ENCODE results near the gene ACTL6B.

ACTL6B gene

DNA sequence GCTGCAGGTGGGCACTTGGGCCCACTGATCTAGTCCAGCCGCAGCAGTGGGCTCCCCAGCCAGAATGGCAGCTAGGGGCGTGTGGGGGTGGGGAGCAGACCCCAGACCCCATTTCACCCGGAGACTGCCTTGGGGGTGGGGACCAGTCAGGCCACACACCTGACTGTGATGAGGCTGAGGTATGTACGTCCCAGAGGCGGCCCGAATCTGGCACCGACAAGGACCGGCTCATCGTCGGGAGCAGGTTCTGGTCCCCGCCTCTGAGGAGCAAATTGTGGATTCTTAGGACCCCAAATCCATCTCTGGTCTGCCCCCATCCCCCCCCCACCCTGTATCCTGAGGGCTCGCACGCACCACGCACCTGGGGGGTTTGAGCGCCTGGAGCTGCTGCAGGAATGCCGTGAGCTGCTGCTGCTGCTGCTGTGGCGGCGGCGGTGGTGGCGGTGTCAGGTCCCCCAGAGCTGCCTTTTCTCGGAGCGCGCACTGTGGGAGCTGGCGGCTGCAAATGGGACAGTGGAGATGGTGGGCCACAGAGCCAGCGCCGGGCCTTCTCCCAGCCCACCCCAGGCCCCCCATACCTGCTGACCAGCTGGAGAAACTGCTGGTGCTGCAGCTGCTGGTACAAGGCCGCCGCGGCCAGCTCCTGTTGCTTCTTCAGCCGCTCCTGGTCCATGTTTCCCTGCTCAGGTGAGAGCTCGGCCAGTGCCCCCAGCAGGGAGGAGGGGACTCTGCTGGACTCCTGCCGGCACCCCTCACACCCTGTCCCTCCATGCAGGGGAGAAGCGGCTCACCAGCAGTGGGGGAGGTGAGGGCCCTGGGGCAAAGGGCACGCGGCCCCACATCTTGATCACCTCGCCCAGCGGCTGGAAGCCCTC lies 27.6 kb upstream of the ACTL6B start:
- DNase-seq: no peak

DNA sequence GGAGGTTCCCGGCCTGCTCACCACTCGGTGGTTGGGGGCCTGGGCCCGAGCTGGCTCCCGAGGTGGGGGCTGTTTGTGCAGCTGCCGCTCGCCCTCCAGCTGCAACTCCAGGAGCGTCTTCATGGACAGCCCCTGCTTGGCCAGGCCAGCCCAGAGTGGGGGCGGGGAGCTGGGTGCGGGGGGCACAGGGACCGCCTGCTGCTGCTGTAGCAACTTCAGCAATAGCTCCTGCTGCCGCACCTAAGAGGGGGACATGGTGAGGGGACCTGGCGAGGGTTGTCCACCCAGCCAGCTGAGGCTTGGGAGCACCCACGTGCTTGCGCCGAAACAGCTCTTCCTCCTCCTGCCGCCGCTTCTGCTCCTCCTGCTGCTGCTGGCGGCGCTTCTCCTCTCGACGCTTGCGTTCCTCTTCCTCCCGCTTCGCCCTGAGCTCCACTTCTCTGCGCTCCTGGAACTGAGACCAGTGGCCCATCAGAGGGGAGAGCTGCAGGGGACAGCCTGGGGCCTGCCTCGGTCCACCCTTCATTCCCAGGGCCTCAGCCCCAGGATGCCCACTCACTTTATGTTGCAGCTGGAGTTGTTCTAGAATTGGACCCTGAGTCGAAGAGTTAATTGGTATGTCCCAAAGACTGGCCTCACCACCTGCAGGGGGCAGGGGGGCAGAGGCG lies 26.9 kb upstream of the ACTL6B start:
- DNase-seq: no peak

DNA sequence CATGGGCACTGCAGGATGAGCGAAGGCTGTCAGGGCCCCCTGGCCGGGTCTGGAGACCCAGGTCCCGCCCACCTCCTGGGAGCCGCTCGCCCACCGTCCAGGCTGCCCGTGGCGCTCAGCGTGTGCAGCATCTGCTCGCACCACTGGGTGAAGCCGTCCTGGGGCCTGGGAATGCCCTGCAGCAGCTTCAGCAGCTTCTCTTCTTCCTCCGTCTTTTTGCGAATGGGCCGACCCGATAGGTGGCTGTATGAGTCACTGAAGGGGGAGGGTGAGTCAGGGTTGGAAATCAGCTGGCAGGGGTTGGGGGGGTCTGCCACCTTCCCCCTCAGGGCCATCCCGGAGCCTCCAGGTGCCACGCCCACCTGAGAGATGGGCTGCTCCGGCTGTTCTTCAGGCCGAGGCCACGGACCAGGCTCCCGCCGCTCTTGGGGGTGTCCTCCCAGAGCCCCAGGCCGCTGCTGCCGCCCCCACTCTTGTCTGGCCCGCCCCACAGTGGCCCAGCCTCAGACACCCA lies 26.0 kb upstream of the ACTL6B start:
- no peak for DNase-seq

DNA sequence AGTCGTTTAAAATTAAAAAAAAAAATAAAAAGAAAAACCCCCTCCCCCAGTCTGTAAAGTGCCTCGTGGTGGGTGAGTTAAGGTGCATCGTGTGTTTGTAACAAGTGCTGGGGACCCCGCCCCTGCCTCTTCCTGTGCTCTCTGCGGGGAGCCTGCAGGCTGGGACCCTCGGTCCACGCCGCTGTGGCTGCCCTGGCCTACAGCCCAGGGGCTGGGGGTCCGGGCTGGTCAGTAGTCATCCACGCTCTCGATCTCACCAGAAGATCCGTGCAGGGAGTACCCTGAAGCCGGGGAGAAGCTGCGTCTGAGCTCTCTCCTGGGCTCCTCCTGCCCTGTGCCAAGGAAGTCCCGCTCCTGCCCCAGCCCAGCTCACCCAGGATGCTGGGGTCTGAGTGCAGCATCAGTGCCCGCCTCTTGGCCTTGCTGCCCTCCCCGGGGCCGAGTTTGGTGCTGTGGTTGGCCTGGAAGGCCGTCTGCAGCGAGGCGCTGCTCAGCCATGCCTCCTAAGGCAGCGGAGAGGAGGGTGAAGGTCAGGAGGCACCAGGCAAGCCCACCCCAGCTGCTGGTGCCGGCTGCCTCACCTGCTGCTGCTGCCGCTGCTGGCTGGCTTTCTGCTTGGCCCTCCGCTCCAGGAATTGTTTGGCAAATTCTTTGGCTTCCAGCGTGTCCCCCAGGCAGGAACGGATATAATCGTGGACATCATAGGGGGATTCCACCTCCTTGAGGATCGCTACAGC lies 25.4 kb upstream of the ACTL6B start:
- peak in 2 of 6 experiments; percentile 19 to 24 for DNase-seq

DNA sequence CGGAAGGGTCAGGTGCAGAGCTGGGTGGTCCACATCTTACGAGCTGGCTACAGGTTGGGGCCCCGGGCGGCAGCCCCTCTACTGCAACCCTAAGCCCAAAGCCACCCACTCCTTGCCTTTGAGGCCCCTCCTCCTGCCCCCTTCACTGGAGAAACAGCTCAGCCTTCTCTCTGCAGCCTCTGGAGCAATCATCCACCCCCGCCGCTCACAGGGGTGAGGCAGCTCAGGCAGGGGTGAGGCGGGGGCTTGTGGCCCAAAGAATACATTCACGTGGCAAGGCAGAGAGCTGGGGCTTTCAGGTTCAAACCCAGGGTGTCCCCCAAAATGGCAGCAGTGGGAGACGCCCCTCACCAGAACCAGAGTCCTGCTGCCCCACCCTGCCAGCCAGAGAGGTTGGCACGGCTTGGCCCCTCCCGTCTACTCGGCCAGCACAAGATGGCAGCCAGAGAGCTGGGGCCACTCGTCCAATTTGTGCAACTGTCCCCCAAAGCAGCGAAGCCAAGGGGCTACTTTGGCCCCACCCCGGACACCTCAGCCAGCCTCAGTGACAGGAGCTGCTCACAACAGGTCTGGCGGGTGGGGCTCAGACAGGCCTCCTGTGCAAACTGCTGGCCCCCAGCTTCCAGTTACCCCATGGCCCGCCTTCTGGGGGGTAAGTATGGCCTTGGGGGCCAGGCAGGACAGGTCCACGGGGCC lies 24.5 kb upstream of the ACTL6B start:
- DNase-seq: no peak

DNA sequence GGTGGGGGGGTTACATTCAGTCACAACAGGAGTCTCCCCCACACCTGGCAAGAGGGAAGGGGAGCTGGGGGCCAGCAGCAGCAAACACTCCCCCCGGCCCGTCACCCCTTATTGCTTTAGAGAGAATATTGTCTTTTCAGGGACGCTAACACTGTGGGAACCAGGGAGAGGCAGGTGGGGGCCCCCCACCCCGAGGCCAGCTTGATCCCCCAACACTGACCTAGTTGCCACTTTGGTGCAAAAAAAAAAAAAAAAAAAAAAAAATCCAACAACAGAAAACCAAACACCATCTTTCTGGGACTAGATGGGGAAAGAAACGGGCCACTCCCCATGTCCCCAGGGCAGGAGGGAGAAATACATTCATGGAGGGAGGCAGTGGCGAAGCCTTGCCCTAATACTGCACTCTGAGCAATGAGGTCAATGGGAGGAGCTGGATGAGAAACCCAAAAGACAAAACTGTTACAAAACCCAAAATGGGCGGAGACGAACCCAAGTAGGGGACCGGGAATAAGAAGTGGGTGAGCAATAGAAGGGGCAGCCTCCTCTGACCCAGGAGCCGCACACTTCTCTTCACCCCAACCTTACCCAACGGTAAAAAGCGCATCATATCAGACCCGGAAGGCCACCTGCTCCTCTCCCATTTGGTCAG lies 23.8 kb upstream of the ACTL6B start:
- DNase-seq: no peak

DNA sequence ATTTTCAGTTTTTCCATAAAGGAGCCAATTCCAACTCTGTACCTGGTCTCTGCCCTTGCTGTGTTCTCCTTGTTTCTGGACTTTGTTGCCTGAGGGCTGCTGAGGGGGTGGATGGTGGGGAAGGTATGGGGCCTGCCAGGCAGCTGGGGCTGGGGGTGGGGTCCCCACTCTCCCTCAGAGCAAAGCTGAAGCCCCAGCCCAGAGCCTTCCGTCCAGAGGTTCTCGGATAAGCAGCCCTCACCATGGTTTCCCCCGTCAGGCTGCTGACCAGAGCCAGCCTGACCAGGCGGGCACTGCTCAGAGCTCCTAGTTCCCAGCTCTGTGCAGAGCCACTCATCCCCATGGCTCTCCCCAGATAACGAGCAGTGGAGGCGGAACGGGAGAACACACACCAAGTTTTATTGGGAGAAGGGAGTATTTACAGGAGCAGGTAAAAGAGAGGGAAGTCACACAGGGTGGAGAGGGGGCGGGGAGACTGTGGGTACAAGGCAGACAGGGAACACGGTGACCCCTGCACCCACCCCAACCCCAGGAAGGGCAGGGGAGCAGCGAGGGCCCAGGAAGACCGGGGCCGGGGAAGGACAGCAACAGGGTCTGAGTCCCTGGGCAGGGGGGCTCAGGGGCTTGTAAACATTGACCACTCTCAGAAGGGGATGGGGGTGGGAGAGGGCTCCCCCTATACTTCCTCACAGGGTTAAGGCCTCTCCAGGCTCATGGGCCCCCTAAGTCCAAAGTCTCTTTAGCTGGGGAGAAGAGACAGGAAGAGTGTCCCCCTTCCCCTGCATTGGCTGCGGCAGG lies 23.1 kb upstream of the ACTL6B start:
- no peak for DNase-seq

DNA sequence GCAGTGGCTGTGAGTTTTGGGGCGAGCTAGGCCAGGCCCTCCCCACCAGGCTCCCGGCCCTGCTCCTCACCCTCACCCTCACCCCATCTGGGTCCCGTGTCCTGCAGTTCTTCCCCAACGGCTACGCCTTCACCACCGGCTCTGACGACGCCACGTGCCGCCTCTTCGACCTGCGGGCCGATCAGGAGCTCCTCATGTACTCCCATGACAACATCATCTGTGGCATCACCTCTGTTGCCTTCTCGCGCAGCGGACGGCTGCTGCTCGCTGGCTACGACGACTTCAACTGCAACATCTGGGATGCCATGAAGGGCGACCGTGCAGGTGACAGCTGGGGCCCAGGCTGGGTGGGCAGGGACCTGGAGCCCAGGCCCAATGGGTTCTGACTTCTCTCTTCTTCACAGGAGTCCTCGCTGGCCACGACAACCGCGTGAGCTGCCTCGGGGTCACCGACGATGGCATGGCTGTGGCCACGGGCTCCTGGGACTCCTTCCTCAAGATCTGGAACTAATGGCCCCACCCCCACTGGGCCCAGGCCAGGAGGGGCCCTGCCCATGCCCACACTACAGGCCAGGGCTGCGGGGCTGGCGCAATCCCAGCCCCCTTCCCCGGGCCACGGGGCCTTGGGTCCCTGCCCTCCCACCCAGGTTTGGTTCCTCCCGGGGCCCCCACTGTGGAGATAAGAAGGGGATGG lies 22.2 kb upstream of the ACTL6B start:
- DNase-seq: no peak

DNA sequence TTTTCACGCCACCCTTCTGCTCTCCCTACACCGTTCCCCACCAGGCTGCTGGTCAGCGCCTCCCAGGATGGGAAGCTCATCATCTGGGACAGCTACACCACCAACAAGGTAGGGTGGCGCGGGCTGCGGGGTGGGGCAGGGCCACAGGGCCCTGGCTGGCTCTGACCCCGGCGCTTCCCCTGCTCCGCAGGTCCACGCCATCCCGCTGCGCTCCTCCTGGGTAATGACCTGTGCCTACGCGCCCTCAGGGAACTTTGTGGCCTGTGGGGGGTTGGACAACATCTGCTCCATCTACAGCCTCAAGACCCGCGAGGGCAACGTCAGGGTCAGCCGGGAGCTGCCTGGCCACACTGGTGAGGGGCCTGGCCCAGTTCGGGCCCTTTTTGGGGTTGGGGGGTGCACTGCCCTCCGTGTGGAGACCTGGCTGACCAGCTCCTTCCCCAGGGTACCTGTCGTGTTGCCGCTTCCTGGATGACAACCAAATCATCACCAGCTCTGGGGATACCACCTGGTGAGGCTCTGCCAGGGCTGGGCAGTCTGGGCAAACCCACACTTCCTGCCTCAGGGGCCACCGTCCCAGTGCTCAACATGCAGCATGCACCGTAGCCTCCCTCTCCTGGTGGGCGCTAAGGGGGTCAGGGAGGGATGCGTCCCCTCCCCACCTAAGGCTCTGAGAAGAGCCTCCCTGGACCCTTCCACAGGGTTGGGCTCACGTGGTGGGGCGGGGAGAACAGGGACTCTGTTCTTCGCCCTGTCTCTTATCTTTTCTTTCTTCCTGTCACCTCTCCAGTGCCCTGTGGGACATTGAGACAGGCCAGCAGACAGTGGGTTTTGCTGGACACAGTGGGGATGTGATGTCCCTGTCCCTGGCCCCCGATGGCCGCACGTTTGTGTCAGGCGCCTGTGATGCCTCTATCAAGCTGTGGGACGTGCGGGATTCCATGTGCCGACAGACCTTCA lies 21.3 kb upstream of the ACTL6B start:
- no peak for DNase-seq

DNA sequence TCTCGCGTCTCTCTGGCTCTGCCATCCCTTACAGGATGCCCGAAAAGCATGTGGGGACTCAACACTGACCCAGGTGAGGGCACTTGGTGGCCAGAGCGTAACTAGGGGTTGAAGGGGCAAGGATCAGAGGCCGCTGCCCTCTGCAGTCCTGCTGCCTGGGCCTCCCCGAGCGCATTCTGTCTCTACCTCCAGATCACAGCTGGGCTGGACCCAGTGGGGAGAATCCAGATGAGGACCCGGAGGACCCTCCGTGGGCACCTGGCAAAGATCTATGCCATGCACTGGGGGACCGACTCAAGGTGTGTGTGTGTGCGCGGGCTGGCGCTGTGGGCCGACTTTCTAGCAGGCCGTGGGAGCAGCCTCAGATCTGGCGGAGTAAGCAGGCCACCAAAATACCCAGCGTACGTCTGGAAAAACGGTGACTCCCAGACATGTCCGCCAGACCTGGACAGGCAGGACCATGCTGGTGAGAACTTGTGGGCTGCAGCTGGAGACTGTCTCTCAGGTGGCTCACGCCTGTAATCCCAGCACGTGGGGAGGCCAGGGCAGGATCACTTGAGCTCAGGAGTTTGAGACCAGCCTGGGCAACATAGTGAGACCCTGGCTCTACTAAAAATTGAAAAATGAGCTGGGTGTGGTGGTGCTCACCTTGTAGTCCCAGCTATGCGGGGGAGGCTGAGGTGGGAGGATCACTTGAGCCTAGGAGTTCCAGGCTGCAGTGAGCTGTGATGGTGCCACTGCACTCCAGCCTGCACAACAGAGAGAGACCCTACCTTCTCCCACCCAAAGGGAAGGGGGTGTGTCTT lies 20.5 kb upstream of the ACTL6B start:
- DNase-seq: no peak

DNA sequence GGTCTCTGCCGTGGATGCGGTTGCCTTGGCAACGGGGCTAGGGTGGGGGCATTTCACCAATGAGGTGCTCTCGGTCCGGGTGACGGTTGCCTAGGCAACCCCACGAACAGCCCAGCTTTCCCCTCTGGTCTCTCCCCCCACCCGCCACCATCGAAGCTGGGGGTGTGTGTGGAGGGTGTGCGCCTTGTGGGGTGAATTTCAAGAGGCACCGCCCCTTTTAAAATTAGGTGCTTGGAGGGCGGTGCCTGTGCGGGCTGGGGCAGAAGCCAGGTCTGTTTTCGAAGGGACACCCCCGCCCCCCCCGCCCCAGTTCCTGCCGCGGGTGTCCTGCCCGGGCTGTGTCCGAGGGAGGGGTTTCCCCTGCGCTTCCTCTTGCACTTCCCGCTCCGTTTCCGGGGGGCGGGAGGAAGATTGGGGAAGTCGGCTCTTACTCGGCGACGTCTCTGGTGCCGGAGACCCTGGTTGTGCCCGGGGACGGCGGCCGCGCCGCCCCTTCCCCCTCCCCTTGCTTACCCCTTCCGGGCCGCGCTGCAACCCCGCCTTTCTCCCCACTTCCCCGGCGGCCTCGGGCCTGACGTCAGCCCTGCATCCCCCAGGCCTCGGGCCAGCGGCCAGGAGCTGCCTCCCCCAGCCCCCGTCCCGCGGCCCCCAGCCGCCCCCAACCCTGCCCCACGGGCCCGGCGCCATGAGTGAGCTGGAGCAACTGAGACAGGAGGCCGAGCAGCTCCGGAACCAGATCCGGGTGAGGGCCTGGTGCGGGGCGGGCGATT lies 19.5 kb upstream of the ACTL6B start:
- DNase-seq: peak; percentile 82 to 95 (median 90)

DNA sequence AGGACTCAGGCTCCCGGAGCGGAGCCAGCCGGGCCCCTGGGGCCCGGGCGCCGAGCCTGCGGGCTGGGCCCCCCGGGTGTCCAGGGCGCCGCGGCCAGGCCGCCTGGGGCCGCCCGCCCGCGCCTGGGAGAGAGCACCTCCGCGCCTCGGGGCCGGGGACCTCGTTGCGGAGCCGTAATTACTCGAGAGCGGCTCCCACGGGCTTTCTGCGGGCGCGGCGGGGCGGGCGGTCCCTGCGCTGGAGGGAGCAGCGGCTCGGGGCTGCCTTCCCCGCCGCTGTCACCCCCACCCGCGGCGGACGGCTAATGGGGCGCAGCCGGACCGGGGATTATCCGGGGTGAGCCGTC lies 18.8 kb upstream of the ACTL6B start:
- peak in 4 of 6 experiments; percentile 41 to 69 (median 58) for DNase-seq

DNA sequence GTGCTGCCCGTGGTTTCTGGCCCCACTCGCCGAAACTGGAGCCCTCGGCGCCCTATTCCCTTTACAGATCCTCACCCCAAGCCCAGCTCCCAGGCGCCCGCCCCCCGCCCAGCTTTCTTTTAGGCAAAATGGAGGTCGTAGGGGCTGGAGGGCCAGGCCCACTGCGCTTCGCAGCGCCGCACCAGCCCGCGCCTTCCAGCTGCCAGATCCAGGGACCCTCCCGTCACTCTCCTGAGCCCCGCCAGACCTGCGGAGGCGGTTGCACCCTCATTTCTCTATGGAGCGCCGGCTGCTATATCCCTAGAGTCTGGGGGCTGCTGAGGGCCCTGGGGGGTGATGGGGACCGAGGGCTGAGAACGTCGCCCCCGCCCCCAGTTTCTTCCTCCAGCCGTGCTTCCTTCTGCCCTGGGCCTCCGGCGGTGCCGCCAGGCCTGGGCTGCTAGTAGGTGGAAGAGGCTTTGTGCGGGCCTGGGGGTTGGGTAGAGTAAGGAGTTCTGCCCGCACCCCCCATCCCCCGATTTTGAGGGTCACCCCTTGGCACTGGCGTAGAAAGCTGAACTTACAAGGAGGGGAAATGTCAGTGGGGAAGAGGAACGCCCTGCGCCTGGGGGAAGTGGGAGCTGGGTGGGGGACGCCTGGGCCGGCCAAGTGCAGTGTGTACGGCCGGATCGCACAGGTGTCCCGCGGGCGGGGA lies 18.3 kb upstream of the ACTL6B start:
- peak in 5 of 6 experiments; percentile 34 to 73 (median 48) for DNase-seq

DNA sequence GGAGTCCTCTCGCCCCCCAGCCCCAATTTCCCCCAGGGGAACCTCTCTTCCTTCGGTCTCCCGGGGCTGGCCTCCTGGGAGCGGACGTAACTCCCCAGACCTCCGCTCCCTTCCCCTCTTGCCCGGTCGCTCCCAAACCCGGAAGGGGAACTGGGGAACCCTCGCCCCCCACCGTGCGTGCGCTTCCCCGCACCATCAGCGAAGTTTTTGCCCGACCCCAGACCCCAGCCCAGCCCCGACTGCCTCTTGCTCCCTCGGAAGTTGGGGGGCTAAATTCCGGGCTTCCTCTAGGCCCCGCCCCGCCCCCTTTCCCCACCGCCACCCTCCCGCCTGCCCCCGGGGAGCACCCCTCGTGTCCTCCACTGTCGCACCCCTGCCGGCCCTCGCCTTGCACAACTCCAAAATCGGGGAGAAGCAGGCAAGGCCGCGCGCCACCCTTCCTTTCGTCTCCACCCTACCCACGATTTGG lies 17.7 kb upstream of the ACTL6B start:
- peak in 5 of 6 experiments; percentile 35 to 74 (median 66) for DNase-seq

DNA sequence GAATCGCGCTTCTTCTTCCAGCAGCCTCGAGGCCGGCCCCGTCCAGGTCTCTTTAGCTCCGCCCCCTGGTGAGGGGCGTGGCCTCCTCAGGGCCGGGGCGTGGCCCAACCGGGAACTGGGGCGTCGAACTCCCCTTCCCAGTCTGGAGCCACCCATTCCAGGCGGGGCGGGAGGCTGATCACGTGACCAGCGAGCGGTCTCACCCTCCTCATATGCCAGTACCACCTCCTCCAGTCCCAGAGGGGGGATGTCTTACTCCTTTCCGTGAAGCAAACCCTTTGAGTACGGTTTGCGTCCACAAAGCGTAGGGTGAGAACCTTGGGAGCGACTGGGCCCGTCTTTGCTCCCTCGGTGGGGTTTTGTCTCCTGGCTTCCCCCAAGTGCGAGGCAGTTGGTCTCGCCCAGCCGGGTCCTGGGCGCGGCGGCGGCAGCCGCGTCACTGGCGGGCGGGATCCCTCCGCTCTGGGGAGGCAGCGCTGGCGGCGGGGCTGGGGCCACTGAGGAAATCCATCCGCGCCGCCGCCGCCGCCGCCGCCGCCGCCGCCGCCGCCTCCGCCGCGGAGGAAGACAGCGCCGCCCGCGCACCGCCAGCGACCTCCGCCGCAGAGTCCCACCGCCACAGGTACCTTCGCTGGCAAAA lies 17.2 kb upstream of the ACTL6B start, which contains the start of gene GNB2:
Gene GNB2, plus strand, starts transcription at position 439 of the 640 bp plus-strand sequence. CDS start 2,526 bp downstream, outside the sequence.
- peak; percentile 94 to 100 (median 97) for DNase-seq
